ENCODE results near the gene C5orf63.
"Not testable (repeated sequence)": the region's sequence is repeated elsewhere in the genome, so short reads cannot be mapped to it uniquely, and the experiment has no call there.

C5orf63 gene

DNA sequence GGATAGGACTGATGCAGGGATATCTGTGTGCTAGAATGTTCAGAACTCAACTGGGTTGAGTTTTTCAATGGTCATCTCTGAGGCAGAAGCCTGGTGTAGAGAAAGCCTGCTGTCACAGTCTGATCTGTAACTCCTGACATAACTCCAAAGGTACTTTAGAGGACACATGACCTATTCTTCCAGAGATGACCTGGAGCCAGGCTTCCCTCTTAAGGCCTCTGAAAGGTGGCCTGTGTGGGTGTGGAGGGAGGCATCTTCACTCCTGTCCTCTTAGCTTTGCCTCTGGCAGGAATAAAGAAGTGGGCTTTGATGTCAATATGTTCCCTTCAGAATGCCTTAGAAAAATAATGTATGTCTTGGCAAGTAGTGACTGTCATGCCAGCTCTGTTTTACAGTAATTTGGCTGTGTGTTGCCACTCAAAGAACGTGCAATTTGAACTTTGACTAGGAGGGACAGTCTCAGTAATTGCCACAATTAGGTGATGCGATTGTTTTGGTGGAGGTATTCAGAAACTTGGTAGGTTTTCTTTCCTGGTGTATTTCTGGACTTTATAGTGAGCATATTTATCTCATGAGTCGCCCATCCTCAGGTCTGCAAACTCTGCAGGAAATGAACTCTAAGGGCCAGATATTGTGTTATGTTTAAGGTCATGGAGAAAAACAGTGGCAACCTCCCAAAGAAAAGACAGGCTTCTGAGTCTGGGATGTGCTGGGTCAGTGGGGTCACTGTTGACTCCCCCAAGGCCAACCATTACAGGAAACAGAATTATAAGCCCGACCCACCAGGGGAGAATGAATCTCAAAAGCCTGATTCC, 3.2 kb upstream of the C5orf63 start:
- in situ Hi-C loops (cut with MboI; ENCODE audit: low sequenced_read_pairs), result no loop called here

DNA sequence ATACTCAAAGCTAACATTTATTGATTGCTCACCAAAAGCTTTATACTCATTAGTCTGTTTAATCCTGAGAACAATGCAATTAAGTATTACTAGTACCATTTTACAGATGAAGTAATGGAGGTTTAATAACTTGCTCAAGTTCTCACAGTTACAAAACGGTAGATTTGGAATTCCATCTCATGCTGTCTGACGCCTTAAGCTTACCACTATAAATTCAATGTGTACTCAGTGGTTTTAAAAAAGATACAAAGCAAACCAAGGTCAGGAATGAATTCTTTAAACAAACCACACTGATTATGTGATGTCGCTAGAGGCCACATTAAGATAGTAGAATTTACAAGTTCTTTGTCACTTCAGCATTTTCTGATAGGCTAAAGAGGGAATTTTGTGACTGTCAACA, 1.2 kb upstream of the C5orf63 start:
- in situ Hi-C loops (cut with MboI; ENCODE audit: low sequenced_read_pairs), result no loop called here

DNA sequence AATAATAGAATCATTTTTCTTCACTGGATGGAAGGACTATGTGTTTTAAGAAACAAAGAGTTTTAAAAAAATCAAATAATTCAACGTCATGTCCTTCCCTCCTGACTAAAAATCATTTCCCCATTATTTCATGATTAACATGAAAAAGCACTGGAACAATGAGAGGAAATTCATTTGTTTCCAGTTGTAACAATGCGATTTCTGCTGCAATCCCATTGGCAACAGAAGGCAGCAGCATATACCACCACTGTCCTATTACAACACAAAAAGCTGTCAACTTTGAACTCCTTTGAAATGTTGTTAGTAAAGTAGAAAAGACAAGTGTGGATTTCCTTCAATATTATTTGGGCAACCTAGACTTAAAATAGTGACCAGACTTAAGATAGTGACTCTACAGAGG, 3.1 kb downstream of the C5orf63 start:
- in situ Hi-C loops (cut with MboI; ENCODE audit: low sequenced_read_pairs), result no loop called here

DNA sequence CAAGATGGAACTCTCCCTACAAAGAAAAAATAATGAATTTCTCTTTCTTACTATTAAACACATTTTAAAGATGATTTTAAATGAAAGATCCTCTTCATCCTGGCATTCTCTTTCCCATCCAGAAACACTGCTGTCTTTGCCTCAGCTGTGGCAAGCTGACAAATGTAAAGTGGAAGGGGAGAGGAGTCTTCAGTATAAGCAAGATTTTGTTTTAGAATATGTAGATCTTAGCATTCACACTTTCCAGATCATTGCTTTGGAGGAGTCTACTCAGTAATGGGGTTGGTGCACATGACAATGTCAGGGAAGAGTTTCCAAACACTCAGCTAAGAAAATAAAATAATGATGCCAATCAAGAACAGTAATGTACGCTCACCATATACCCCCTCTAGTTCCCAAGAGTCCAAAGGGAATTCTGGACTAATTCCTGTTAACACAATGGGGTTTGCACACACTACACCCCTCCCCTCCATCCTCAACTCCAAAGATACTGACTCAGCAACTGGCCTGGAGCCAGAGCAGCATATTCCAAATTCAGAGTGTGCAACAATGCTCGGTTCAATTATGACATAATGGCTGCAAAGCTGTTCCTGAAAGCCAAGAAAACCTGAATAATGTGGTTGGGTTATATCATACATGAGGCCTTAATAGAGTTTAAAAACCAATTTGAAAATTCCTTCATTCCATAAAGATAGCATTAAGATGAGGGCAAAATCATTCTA, 4.6 kb downstream of the C5orf63 start:
- in situ Hi-C loops (cut with MboI; ENCODE audit: low sequenced_read_pairs), result no loop called here

DNA sequence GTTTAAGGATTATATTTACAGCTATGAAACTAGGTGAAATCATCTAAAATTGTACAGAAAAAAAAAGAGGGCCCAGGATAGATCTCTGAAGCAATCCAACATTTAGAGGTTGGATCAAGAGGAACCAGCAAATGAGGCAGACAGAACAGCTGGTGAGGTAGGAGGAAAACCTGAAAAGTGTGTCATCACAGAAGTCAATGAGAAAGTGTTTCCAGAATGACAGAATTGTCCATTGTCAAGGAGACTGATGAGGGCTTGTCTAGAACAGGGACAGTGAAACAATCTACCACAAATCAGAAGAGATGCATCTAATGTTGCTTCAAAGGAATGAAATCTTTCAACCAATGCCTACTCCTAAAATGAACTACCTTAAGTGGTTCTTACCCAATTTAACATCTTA, 6.6 kb downstream of the C5orf63 start:
- in situ Hi-C loops (cut with MboI; ENCODE audit: low sequenced_read_pairs), result no loop called here

DNA sequence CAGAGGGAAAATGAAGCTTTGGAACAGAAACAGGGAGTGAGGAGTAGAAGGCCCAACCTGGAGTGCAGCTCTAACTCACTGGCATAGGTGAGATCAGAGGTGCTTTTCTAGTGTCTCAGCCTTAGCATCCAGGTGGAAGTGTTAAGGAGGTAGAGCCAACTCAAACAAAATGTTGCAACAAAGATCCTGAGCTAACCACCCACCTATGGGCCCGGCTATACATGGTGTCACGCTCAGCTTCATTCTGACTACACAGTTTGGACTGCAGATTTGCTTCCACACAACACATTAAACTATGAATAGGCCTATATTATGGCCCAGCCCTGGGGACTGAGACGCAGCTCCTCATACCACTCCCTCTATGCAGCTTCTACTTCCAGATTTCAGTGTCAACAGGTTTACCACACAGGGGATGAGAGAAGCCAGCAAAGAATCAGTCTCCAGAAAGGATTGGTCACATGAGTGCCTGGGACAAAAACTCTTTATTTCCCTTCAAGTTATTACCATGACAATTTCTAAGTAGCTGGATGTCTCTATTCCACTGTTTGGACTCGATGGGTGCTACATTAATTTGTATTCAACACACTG, 9.0 kb downstream of the C5orf63 start:
- in situ Hi-C loops (cut with MboI; ENCODE audit: low sequenced_read_pairs), result no loop called here

DNA sequence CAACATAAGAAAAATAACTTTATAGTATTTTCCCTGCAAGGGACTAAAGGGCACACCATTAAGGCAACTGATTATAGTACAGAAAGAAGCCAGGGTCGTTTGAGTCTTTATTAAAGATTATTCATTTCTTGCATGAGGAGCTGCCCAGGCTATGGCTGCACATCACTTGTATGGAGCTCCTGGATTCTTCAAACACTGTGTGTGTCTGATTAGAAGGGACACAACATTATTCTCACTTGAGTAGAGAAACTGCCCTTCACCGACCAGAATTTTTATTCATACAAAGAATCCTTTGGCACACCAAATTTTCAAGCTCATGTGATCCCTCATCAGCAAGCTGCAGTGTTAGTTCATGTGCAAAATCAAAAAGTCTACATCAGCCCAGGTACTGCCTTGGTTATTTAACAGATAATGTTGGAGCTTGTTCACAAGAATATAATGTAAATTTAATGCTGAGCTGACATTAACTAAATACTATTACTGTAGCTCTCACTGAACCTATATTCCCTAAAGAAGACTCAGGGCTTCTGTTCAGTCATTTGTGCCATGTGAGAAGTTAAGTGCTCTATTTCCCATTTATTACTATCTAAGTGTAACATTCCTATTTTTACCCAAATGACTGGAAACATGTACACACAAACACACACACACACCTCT, 9.9 kb downstream of the C5orf63 start:
- in situ Hi-C loops (cut with MboI; ENCODE audit: low sequenced_read_pairs), result no loop called here

DNA sequence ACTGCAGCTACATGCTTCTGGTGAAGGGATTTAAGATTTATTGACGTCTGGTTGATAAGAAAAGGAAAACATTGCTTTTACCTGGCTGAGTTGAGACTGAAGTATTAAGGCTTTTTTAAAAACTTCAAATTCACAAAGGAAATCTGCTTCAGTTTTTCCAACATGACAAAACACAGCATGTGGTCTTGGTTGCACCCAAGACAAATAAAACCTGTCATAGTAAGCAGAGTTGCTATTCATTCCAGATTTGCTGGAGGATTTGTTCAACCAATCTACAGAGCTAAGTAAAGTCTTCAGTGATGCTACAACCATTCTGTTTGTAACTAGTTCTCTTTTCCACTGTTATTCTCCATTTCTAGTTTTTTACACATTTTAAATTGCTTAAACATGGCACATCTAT, 11.3 kb downstream of the C5orf63 start:
- in situ Hi-C loops (cut with MboI; ENCODE audit: low sequenced_read_pairs), result no loop called here

DNA sequence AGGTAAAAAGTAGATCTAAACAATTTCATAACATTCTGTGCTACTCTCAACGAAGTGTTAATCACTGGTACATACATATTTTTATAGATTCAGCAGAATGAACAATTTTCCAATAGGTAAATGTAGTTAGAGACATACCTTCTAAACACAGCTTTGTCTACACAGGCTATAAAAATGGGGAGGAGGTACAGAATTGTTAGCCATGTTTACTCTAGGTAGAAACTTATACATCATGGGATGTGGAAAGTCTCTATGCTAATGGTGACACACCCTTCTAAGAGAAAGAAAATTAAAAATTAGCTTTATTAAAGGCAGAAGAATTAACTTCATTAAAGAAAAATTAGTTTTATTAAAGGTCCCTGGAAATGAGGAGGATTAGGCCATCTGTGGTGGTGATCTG, 11.8 kb downstream of the C5orf63 start:
- in situ Hi-C loops (cut with MboI; ENCODE audit: low sequenced_read_pairs), result no loop called here

DNA sequence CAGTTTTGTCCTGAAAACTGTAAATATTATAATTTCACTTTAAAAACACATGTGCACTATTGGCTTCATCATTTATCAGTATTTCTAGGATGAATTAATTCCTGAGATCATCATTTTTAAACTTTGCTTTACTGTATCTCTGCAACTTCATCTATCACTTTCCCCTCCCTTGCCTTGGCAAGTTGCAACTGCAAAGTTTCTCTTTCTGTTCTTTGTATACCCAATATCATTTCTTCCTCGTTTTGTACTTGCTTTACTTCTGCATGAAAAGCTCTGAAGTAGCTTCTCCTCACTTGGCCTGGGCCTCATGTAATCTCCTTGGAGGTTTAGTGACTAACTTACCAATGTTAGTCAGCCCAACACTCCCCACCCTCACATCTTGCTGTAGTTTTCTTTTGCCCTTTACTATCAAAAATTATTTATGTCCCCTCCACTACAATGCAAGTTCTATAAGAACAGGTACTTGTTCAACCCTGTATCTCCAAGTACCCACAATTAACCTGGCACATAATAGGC, 12.8 kb downstream of the C5orf63 start:
- in situ Hi-C loops (cut with MboI; ENCODE audit: low sequenced_read_pairs), result no loop called here

DNA sequence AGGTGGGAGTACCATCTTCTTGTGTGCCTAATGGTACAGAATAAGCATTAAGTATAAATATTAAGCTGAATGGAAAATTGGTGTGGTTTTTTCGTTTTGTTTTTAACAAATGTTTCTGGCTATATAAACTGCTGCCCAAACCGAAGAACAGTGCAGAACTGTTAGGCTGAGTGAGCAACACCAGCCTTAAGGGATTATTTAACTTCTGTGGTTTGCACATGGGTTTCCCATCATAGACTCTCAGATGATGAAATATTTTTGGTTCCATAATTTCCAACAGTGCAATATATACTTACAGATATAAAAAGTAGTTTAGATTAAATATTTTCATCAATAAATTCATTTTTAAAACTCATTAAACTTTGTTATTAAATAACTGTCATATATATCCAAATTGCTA, 16.4 kb downstream of the C5orf63 start:
- in situ Hi-C loops (cut with MboI; ENCODE audit: low sequenced_read_pairs), result no loop called here

DNA sequence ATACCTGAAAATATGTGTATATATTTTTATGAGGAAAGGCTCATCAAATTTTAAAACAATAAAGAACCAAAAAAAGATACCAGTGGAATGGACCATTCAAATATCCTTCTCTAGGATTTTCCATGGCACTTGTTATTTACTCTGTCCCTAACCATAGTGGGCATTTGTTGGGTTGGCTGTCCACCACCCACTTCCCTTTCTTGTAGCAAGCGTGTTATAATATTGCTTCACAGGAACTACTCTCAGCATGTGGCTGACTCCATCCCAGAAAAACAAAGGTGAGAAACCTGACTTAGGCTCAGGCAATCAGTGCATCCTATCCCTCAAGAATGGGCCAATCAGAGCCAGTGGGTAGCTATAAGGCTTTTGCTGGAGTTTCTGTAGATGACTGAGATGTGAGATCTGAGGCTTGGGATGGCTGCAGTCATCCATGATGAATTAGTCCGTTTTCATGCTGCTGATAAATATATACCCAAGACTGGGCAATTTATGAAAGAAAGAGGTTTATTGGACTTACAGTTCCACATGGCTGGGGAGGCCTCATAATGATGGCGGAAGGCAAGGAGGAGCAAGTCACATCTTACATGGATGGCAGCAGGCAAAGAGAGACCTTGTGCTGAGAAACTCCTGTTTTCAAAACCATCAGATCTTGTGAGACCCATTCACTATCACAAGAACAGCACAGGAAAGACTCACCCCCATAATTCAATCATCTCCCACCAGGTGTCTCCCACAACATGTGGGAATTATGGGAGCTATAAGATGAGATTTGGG, 17.2 kb downstream of the C5orf63 start:
- in situ Hi-C loops (cut with MboI; ENCODE audit: low sequenced_read_pairs), result no loop called here

DNA sequence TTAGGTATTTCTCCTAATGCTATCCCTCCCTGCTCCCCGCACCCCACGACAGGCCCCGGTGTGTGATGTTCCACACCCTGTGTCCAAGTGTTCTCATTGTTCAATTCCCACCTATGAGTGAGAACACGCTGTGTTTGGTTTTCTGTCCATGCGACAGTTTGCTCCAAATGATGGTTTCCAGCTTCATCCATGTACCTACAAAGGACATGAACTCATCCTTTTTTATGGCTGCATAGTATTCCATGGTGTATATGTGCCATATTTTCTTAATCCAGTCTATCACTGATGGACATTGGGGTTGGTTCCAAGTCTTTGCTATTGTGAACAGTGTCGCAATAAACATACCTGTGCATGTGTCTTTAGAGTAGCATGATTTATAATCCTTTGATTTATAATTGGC, 19.8 kb downstream of the C5orf63 start:
- in situ Hi-C loops (cut with MboI; ENCODE audit: low sequenced_read_pairs), result not testable (repeated sequence)

DNA sequence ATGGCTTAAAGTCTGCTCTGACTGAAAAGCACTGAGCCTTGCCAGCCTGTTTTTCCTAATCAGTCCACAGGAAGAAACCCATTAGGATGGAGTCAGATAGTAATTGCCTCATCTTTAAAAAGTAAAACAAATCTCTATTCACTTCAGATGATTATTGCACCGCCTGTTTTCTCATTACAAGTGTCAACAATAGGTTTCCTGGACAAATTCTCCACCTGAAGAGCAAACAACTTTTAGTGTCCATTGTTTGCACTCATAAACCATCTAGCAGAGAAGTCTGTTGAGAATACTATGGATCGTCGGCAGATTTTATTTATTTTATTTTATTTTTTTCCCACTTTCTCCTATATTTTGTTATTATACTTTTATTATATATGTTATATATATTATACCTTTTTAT, 20.3 kb downstream of the C5orf63 start:
- in situ Hi-C loops (cut with MboI; ENCODE audit: low sequenced_read_pairs), result no loop called here

DNA sequence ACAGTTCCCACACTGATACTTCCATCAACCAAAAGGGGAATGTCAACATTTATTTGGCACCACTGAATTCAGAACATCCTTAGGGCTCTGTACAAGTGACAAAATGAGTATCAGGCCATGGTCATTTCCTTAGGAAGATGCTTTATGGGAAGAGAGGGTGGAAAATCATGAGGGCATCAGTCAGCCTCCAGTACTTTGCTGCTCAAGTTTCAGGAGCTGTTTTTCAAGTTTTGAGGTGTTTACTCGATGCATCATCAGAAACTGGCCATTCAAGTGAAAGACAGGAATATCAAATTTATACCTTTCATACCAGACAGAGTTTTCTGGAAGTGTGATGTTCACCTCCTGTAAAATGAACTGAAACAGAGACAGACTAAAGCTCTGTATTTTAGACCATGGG, 21.7 kb downstream of the C5orf63 start:
- in situ Hi-C loops (cut with MboI; ENCODE audit: low sequenced_read_pairs), result no loop called here

DNA sequence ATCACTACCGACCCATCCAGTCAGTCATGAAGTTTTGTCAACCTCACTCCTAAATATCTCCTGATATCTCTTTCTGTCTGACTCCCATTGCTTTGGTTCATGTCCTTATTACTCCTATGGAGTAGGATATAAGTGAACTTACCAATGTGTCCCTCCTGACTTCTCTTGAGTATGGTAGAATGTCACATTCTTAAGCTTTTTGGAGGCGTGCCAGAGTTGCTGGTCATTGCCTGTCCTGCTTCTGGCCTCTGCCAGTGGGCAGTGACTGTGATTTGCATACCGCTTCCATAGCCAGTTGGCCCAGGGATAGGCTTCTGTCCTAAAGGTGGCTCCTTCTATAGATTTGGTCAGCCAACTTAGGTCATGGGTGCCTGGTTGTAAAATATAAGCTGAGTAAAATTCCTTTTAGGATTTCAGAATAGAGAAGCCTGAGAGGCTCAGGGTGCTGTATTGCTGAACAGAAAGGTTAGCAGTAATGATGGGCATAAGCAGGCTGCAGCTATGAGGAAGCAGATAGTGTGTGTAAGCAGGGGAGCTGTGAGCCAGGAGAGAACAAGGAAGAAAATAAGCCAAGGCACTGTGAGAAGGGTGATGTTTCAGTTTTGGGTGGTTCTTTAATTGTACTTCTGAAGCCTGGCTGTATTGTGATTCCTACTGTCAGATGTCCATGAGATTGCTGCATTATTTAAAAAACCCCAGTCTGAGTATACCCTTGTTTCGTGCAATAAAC, 26.8 kb downstream of the C5orf63 start:
- in situ Hi-C loops (cut with MboI; ENCODE audit: low sequenced_read_pairs), result no loop called here

DNA sequence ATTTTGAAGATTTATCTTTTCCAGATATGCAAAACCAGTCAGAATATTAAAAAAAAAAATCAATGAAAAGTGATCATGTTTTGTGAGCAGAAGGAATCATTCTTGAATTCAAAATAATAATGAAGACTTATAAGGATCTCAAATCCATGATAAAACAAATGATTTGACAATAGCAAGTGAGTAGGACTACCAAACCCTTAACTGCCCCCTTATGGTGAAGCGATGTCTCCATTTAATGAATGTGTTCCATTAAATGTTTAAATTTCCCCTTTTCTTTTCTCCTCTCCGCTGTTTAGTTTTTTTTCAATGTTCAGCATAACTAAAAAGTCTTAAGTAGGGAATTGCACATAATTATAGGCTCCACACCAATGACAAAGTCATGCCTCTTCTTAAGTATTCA, 30.7 kb downstream of the C5orf63 start:
- in situ Hi-C loops (cut with MboI; ENCODE audit: low sequenced_read_pairs), result no loop called here

DNA sequence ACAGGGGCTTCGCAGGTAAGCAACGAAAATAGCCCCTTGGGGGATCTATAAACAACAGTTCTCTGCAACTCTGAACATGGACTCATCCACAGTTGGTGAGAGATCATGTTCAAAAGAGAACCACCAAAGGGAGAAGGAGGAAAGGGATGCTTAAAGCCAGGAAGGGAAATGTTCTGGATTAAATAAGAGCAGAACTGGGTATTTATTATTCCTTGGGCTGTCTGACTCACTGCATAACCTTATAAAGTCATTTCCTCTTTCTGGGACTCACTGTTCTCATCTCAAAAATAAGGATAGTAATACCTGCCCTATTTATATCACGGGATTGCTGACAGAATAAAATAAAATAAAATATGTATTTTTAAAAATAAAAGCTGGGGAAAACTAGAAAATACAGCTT, 31.7 kb downstream of the C5orf63 start:
- in situ Hi-C loops (cut with MboI; ENCODE audit: low sequenced_read_pairs), result no loop called here

DNA sequence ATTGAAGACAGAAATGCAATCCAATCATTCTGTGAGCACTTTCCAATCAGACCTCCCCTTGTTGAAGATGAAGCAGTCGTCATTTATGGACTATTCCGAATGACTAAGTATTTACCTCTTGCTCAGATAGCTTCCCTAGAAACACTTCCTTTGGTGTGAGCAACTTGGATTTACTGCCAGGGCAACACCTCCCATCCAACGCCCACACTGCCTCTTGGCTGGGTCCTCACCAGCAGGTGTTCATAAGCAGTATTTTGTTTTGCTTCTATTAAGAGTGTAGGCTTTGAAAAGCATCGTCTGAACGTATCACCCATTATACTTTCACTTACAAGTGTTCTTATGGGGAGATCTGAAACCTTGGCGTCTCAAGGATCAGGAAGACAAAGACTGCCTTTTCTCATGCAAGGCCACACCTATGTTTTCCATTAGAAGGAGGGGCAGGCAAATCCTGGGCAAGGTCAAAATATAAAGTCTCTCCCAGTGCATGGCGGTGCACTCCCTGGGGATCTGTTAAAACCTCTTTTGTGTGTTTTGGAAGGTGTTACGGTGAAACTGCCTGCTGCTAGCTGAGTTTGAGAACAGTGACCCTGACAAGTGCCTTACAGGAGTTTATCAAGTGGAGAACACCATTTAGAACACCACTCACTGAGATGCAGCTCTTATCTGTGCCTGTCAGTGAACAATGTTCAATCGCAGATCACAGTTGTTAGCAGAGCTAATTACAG, 32.3 kb downstream of the C5orf63 start:
- in situ Hi-C loops (cut with MboI; ENCODE audit: low sequenced_read_pairs), result no loop called here

Data from hTERT RPE-1 (cell line).